Mesenchymal stem cell (in vitro differentiated cells and primary cell): ENCODE measurements around the gene TAMALIN.
A peak's percentile ranks its signal among the peaks of the same experiment; 100 is the strongest.

Experiments used
- DNase-seq: peaks from one replicate; pipeline ENCODE4 v3.0.0-alpha.2; 2013
- H2AFZ ChIP-seq: one replicate; pipeline ENCODE4 v1.6.1; 2013; ENCODE audit warnings: low read depth, mild to moderate bottlenecking, control low read depth, inconsistent platforms, low read length, moderate library complexity
- H2AK5ac ChIP-seq: 2 replicates; pipeline ENCODE4 v1.6.1; 2013; ENCODE audit warnings: low read length, moderate library complexity, mild to moderate bottlenecking, inconsistent platforms; ENCODE audit not compliant: severe bottlenecking
- H2BK120ac ChIP-seq: one replicate; pipeline ENCODE4 v1.6.1; 2013; ENCODE audit warnings: low read depth, mild to moderate bottlenecking, inconsistent platforms, low read length, moderate library complexity
- H2BK12ac ChIP-seq, 2 experiments: one replicate each; pipeline ENCODE4 v1.6.1; 2013; ENCODE audit warnings: inconsistent platforms in 2 of 2, low read length in 2 of 2, mild to moderate bottlenecking in 2 of 2, moderate library complexity in 2 of 2, control low read depth in 1 of 2
- H2BK15ac ChIP-seq: one replicate; pipeline ENCODE4 v1.6.1; 2013; ENCODE audit warnings: mild to moderate bottlenecking, low read depth, inconsistent platforms; ENCODE audit not compliant: poor library complexity, severe bottlenecking
- H2BK5ac ChIP-seq: 2 replicates; pipeline ENCODE4 v1.6.1; 2013; ENCODE audit warnings: low read depth, mild to moderate bottlenecking, low read length, control low read depth, inconsistent platforms; ENCODE audit not compliant: poor library complexity, severe bottlenecking
- H3K14ac ChIP-seq, 2 experiments: one replicate each; pipeline ENCODE4 v1.6.1; 2013; ENCODE audit warnings: inconsistent platforms in 2 of 2, low read length in 2 of 2, control low read depth in 1 of 2, mild to moderate bottlenecking in 1 of 2, moderate library complexity in 1 of 2
- H3K18ac ChIP-seq, 2 experiments: one replicate each; pipeline ENCODE4 v1.6.1; 2013; ENCODE audit warnings: inconsistent platforms in 2 of 2, low read length in 2 of 2, control low read depth in 1 of 2, low read depth in 1 of 2, mild to moderate bottlenecking in 1 of 2
- H3K23ac ChIP-seq, 2 experiments: one replicate each; pipeline ENCODE4 v1.6.1; 2013; ENCODE audit warnings: inconsistent platforms in 2 of 2, low read length in 2 of 2, mild to moderate bottlenecking in 2 of 2, moderate library complexity in 2 of 2, control low read depth in 1 of 2
- H3K27ac ChIP-seq: 2 replicates; pipeline ENCODE4 v1.5.1; 2013; ENCODE audit warnings: mild to moderate bottlenecking, moderate library complexity, low read length, control low read depth, inconsistent platforms; ENCODE audit not compliant: poor library complexity, severe bottlenecking
- H3K27me3 ChIP-seq, 2 experiments: 2 replicates each; pipeline versions ENCODE4 v1.6.1 to v1.7.0; 2013; ENCODE audit warnings: low read length in 2 of 2, mild to moderate bottlenecking in 2 of 2, moderate library complexity in 2 of 2, control low read depth in 1 of 2, inconsistent platforms in 1 of 2; ENCODE audit not compliant: control insufficient read depth in 1 of 2, insufficient read depth in 1 of 2
- H3K36me3 ChIP-seq, 2 experiments: 2 replicates each; pipeline versions ENCODE4 v1.6.1 to v1.7.0; 2013; ENCODE audit warnings: low read length in 2 of 2, control low read depth in 1 of 2, inconsistent platforms in 1 of 2, low read depth in 1 of 2, mild to moderate bottlenecking in 1 of 2; ENCODE audit not compliant: insufficient read depth in 2 of 2, control insufficient read depth in 1 of 2
- H3K4ac ChIP-seq, 2 experiments: one replicate each; pipeline ENCODE4 v1.6.1; 2013; ENCODE audit warnings: inconsistent platforms in 2 of 2, low read length in 2 of 2, mild to moderate bottlenecking in 2 of 2, moderate library complexity in 2 of 2, control low read depth in 1 of 2, low read depth in 1 of 2
- H3K4me1 ChIP-seq: 2 replicates; pipeline ENCODE4 v1.6.1; 2013; ENCODE audit warnings: low read depth, low read length, control low read depth; ENCODE audit not compliant: control insufficient read depth, insufficient read depth
- H3K4me2 ChIP-seq: 2 replicates; pipeline ENCODE4 v1.6.1; 2013; ENCODE audit warnings: low read length, mild to moderate bottlenecking, inconsistent platforms; ENCODE audit not compliant: poor library complexity, severe bottlenecking
- H3K4me3 ChIP-seq, 2 experiments: 2 replicates each; pipeline versions ENCODE4 v1.5.1 to v1.7.0; 2013; ENCODE audit warnings: low read length in 2 of 2, mild to moderate bottlenecking in 2 of 2, control low read depth in 1 of 2, low read depth in 1 of 2; ENCODE audit not compliant: insufficient read depth in 1 of 2
- H3K79me1 ChIP-seq: replicated peaks from 2 replicates; pipeline ENCODE4 v1.6.1; 2013; ENCODE audit warnings: mild to moderate bottlenecking, control low read depth, low read length, inconsistent platforms; ENCODE audit not compliant: poor library complexity, severe bottlenecking
- H3K9ac ChIP-seq: 2 replicates; pipeline ENCODE4 v1.7.0; 2013; ENCODE audit warnings: mild to moderate bottlenecking, low read length, moderate library complexity
- H3K9me3 ChIP-seq: 2 replicates; pipeline ENCODE4 v1.7.0; 2013; ENCODE audit warnings: mild to moderate bottlenecking, low read length; ENCODE audit not compliant: control insufficient read depth
- H4K8ac ChIP-seq: one replicate; pipeline ENCODE4 v1.6.1; 2013; ENCODE audit warnings: inconsistent platforms, mild to moderate bottlenecking, low read length, moderate library complexity
- H4K91ac ChIP-seq: one replicate; pipeline ENCODE4 v1.6.1; 2013; ENCODE audit warnings: mild to moderate bottlenecking, low read length, inconsistent platforms
- WGBS: methylation state at CpG from one replicate; pipeline ENCODE4 v1.1.7; 2013; ENCODE audit warnings: mixed read lengths; 5-methylcytosine and 5-hydroxymethylcytosine counted together

The TAMALIN gene

GRCh38 chr12:51986834-51987233 lies 19.9 kb upstream of the TAMALIN start:
- Histone ChIP-seq H4K8ac (no peak overlapping the region), H3K9ac (no peak overlapping the region), H4K91ac (no peak overlapping the region), H3K27me3 (no peaks in the 10 kb centered on the region), H2BK15ac (no peak overlapping the region), H3K36me3 (peaks cover 24 to 86% of the 10 kb centered on the region in 2 experiments), H3K9me3 (no peaks in the 10 kb centered on the region), H3K18ac (no peak overlapping the region), H3K4me3 (no peak overlapping the region), H3K27ac (no peak overlapping the region), H2AK5ac (no peak overlapping the region), H3K4me2 (no peak overlapping the region), H3K79me1 (peaks cover 3% of the 10 kb centered on the region), H3K23ac (no peak overlapping the region), H3K14ac (no peak overlapping the region), H2BK5ac (no peak overlapping the region), H2AFZ (no peak overlapping the region), H2BK120ac (no peak overlapping the region), H2BK12ac (no peak overlapping the region), H3K4me1 (peaks cover 1% of the 10 kb centered on the region), H3K4ac (no peak overlapping the region)
- no peak for DNase-seq
- 85% methylated on average over 8 of the region's 8 CpGs for WGBS

- H3K27ac ChIP-seq = no peak overlapping the region
- no peak overlapping the region for H2BK5ac ChIP-seq
- no peak overlapping the region for H3K23ac ChIP-seq
- H3K9ac ChIP-seq = no peak overlapping the region
- H3K9me3 ChIP-seq = no peaks in the 10 kb centered on the region
- no peak for DNase-seq
- no peak overlapping the region for H3K14ac ChIP-seq
- H3K4ac ChIP-seq = no peak overlapping the region
- no peak overlapping the region for H2AFZ ChIP-seq
- peaks cover 33 to 79% of the 10 kb centered on the region in 2 experiments for H3K36me3 ChIP-seq
- H3K18ac ChIP-seq = no peak overlapping the region
- WGBS = 98% methylated on average over 4 of the region's 5 CpGs
- no peak overlapping the region for H4K91ac ChIP-seq
- H3K79me1 ChIP-seq = peaks cover 4% of the 10 kb centered on the region
- no peak overlapping the region for H2BK12ac ChIP-seq
- no peak overlapping the region for H2AK5ac ChIP-seq
- no peak overlapping the region for H4K8ac ChIP-seq
- no peak overlapping the region for H3K4me3 ChIP-seq
- peaks cover 6% of the 10 kb centered on the region for H3K4me1 ChIP-seq
- H2BK15ac ChIP-seq = no peak overlapping the region
- no peak overlapping the region for H2BK120ac ChIP-seq
- no peaks in the 10 kb centered on the region for H3K27me3 ChIP-seq
- H3K4me2 ChIP-seq = no peak overlapping the region
Measured at GRCh38 chr12:51992246-51992645, 14.5 kb upstream of the TAMALIN start.

GRCh38 chr12:51994539-51994820 lies 12.3 kb upstream of the TAMALIN start:
- WGBS = 100% methylated on average over 12 of the region's 17 CpGs
- DNase-seq = no peak

GRCh38 chr12:51994959-51995358 lies 11.8 kb upstream of the TAMALIN start:
- Histone ChIP-seq H2BK5ac (no peak overlapping the region), H2AK5ac (no peak overlapping the region), H3K27me3 (no peaks in the 10 kb centered on the region), H3K9ac (peak overlapping the region; percentile 19), H3K79me1 (peaks cover 4% of the 10 kb centered on the region), H3K14ac (no peak overlapping the region), H4K8ac (no peak overlapping the region), H3K4me3 (no peak overlapping the region), H2BK15ac (no peak overlapping the region), H3K23ac (no peak overlapping the region), H3K36me3 (peaks cover 34 to 85% of the 10 kb centered on the region in 2 experiments), H3K4me2 (no peak overlapping the region), H4K91ac (no peak overlapping the region), H2AFZ (no peak overlapping the region), H3K18ac (no peak overlapping the region), H3K4ac (no peak overlapping the region), H3K9me3 (no peaks in the 10 kb centered on the region), H3K27ac (no peak overlapping the region), H3K4me1 (peaks cover 6% of the 10 kb centered on the region), H2BK12ac (no peak overlapping the region), H2BK120ac (no peak overlapping the region)
- WGBS = 44% methylated on average over 4 of the region's 4 CpGs
- no peak for DNase-seq

More at GRCh38 chr12:51994539-51994820, 12.3 kb upstream of the TAMALIN start:
- Histone ChIP-seq H3K18ac (peak overlapping the region in 1 of 2 experiments; percentile 42), H4K8ac (no peak overlapping the region), H2AFZ (no peak overlapping the region), H2AK5ac (no peak overlapping the region), H3K9ac (peak overlapping the region; percentile 19), H3K27ac (no peak overlapping the region), H3K79me1 (peaks cover 4% of the 10 kb centered on the region), H2BK120ac (no peak overlapping the region), H3K4me2 (no peak overlapping the region), H4K91ac (peak overlapping the region; percentile 56), H2BK12ac (peak overlapping the region in 1 of 2 experiments; percentile 58), H3K14ac (no peak overlapping the region), H3K23ac (no peak overlapping the region), H3K36me3 (peaks cover 32 to 83% of the 10 kb centered on the region in 2 experiments), H2BK15ac (no peak overlapping the region), H3K4me3 (no peak overlapping the region), H3K4me1 (peaks cover 6% of the 10 kb centered on the region), H3K9me3 (no peaks in the 10 kb centered on the region), H3K27me3 (no peaks in the 10 kb centered on the region), H3K4ac (no peak overlapping the region), H2BK5ac (no peak overlapping the region)
